GM12874 (cell line): Measurements from ENCODE around the gene CACNG3.

Source experiments
- CTCF ChIP-seq: IDR thresholded peaks from 2 replicates; pipeline ENCODE4 v1.5.1; 2011; ENCODE audit warnings: low read depth, mild to moderate bottlenecking, control low read depth, low read length, moderate library complexity; ENCODE audit not compliant: insufficient read depth

Gene CACNG3

DNA sequence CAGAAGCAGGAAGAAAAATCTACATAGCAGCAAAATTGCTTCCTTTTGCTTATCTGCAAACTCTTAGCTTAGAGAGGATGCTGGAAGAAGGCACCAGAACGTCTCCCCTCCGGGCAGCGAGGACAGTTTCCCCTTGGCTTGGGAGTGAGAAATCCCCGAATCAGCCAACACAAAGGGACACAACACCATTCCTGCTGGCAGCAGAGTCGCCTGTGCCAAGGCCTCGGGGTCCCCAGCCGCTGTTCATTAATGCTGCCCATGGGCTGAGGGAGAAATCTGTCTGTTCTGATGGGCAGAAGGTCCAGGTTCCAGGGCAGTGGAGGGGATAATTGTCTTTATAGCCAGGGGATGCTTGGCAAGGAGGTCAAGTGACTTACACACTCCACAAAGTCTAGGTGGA is 38.0 kb downstream of the CACNG3 start:
- no peak for TF ChIP-seq CTCF

DNA sequence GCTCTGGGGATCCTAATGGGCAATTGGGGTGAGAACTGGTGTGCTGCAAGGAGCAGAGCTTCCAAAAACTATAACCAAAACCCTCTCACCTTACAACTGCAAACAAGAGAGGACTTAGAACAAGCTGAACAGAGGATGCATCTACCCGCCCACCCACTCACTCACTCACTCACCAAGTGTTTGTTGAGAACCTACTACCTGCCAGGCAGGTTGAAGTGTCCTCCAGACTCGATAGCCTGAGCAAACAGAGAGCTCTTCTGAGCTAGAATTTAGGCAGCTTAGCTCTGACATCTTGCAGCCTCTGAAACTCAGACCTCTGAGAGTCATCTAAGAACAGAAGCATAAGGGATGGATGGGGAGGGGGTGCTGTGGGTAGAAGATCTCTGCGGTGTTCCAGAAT is 41.2 kb downstream of the CACNG3 start:
- TF ChIP-seq CTCF: no peak

DNA sequence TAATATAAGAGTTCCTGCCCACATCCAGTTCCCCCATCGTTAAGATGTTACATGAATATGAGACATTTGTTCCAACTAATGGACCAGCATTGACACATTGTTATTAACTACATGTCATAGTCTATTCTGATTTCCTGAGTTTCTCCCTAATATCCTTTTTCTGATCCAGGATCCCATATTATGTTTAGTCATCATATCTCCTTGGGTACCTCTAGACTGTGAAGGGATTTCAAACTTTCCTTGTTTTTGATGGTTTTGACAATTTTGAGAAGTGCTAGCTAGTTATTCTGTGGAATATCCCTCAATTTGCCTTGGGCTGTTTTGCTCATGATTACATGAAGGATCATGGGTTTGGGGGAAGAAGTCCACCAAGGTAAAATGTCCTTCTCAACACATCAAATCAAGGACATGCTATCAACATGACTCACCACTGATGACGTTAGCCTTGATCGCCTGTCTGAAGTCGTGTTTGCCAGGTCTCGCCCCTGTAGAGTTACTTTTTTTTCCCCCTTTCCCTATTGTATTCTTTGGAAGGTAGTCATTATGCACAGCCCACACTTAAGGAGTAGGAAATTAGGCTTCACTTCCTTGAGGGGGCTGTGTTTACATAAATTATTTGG is 42.5 kb downstream of the CACNG3 start:
- no peak for TF ChIP-seq CTCF

GRCh38 chr16:24302636-24303035 is 46.5 kb downstream of the CACNG3 start:
- TF ChIP-seq CTCF: no peak

- TF ChIP-seq CTCF: no peak
Measured at GRCh38 chr16:24308200-24308599, 52.1 kb downstream of the CACNG3 start.

GRCh38 chr16:24309258-24310142 is 53.4 kb downstream of the CACNG3 start:
- no peak for TF ChIP-seq CTCF

- TF ChIP-seq CTCF: no peak
Measured at GRCh38 chr16:24315343-24315742, 59.2 kb downstream of the CACNG3 start.
